ENCODE measurements around the gene ALPL.

The ALPL gene

DNA sequence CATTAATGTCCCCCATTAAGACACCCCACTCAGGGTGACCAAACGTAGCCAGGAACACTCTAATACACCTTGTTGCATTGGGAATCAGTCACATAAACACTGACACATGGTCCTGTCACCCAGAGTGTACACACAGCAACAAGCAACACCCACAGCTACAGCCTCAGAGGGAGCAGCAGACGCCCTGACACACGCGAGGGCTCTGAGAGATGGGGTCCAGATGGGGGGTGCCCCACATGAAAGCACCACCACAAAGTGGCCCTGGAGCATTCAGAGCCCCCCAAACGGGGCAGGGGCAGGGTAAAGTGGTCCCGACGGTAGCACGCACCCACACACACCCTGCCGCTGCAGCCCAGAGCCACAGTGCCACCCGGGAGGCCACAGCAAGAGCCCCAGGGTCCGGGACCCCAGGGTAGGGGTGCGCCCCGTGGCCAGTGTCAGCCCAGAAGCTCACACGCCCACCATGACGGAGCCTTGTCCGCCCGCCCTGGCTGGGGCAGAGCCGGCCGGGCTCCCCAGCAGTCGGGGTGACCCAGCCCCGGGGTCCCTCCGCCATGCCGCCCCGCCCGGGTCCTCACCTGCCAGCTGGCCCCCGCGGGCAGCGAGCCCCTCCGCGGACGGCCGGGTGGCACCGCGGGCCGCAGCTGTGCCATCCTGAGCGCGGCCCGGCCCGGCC lies 112.7 kb downstream of the ALPL start:
- no peak for DNase-seq

DNA sequence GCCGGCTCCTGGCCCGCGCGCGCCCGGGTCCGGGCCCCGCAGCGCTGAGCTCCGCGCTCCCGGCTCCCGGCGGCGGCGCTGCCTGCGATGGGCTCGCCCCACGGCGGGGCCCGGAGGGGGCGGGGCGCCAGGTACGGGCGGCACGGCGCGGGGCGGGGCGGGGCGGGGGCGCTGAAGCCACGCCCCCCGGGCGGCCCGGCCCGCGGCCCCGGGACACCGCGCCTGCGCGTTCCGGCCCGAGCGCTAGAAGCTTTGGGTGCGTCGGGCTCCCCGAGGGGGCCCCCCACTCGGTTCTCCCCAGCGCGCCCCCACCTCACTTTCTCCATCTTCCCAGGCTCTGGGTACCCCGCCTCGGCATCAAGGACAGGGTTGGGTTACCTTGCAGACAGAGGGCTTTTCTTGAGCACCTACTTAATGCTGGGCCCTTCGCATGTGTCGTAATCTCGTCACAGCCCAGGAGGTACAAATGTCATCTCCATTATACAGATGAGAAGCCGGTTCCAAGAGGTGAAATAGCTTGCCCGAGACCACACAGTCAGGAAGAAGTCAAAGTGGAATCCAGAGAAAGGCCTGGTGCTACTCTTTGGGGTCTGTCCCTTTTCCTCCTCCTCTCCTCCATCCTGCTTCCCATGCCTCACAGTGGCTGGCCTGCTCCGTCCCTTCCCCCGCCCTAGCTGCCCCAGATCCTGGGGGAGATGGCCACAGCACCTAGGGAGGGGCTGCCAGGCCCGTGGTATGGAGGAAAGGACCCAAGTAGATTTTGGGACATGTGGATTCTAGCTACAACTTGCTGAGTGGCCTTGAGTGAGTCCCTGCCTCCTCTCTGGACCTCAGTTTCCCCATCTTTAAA lies 113.5 kb downstream of the ALPL start:
- no peak for DNase-seq

DNA sequence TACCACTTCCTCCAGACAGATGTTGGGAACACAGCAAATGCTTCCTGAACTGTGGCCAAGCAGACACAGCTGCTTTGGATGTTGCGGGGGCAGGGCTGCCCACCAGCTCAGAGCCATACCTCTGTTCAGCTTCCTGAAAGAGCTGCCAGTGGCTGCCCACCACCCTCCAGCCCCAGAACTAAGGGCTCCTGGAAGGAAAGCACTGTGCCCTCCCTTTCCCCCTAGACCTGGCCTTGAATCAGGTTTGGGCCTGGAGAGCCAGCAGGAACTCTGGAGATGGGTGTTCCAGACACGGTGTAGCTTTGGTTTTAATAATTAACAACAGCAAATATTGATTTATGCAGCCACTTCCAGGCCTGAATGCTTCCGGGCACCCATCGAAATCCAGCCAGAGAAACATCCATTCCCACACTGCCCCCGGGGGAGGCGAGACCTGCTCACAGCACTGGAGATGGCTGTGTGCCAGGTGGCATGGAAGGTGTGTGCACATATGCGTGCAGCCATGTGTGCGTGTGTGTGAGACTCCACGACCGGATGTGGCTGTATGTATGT lies 114.3 kb downstream of the ALPL start:
- peak; percentile 83 for DNase-seq

DNA sequence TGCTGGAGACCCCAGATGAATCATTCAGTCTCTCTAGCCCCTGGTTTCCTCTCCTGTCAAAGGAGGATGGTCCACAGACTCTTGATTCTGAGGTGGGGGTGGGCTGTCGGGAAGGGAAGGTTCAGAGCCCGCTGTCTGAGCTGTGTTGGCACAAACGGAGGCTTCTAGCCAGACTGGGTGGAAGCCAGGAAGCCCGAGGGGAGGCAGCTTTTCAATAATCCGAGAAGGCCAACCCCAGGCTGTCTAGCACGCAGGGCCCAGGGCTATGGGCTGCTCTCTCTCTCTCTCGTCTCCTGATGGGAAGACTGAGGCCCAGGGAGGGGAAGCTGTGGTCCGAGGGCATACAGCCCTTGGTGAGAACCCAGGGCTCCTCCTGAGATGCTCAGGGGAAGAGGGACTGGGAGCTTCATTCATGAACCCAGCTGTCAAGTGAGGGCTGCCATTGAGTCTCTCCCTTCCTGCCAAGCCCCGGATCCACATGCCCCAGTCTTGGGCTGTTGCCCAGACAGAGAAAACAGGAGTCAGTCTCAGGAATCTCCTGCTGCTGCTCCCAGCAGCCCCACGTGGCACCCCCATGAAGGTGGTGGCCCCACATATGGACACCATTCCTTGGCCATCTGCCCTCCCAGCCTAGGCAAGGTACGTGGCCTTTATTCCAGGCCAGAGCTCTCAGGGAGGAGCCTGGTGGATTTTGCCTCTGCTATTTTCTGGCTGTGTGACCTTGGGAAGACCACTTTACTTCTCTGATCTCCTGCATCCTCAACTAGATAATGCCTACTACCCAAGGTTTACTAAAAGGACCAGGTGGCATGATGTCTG lies 115.6 kb downstream of the ALPL start:
- peak; percentile 75 for DNase-seq

GRCh38 chr1:21625390-21626190 lies 116.4 kb downstream of the ALPL start:
- DNase-seq = peak; percentile 58

DNA sequence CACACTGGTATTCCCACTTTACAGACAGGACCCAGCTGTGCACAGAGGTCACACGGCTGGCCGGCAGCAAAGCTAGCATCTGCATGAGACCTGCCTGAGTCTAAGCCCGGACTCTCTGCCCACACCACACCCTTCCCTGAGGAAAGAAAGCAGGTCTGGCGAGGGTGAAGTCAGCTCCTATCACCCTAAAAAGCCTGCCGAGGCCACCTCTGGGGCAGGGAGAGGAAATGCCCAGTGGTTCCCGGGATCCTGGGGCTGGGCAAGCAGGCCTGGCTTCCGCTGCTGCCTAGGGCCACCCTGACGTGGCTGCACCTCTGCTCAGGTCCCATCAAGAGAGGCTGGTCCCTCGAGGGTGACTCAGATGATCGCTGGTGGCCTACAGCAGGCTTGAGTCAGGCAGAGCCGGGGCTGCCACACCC lies 117.7 kb downstream of the ALPL start:
- no peak for DNase-seq
